Measurements from ENCODE around the gene VPS8.
"Not testable (repeated sequence)": the region's sequence is repeated elsewhere in the genome, so short reads cannot be mapped to it uniquely, and the experiment has no call there.

The VPS8 gene

GRCh38 chr3:184946917-184947316, 135.0 kb downstream of the VPS8 start:
- no peak for DNase-seq (ENCODE audit: low read depth)
- TF ChIP-seq CTCF (IDR thresholded peaks at IDR 0.05; ENCODE audit: control insufficient read depth, extremely low read depth, insufficient read depth) = no peak
- H3K4me3 ChIP-seq (ENCODE audit: low read depth, low read length) = no peak overlapping the region

GRCh38 chr3:184949251-184949965, 137.4 kb downstream of the VPS8 start:
- no peak for DNase-seq (ENCODE audit: low read depth)
- no peak for TF ChIP-seq CTCF (IDR thresholded peaks at IDR 0.05; ENCODE audit: control insufficient read depth, extremely low read depth, insufficient read depth)
- no peak overlapping the region for H3K4me3 ChIP-seq (ENCODE audit: low read depth, low read length)

- not testable (repeated sequence) for H3K4me3 ChIP-seq (ENCODE audit: low read depth, low read length); DNase-seq (ENCODE audit: low read depth)
Measured at GRCh38 chr3:184950816-184951215, 138.8 kb downstream of the VPS8 start.

- H3K4me3 ChIP-seq (ENCODE audit: low read depth, low read length) = no peak overlapping the region
- DNase-seq (ENCODE audit: low read depth) = no peak
- no peak for TF ChIP-seq CTCF (IDR thresholded peaks at IDR 0.05; ENCODE audit: control insufficient read depth, extremely low read depth, insufficient read depth)
Measured at GRCh38 chr3:184952671-184953070, 140.7 kb downstream of the VPS8 start.

GRCh38 chr3:184953401-184953800, 141.4 kb downstream of the VPS8 start:
- TF ChIP-seq CTCF (IDR thresholded peaks at IDR 0.05; ENCODE audit: control insufficient read depth, extremely low read depth, insufficient read depth) = no peak
- H3K4me3 ChIP-seq (ENCODE audit: low read depth, low read length) = no peak overlapping the region
- no peak for DNase-seq (ENCODE audit: low read depth)

- DNase-seq (ENCODE audit: low read depth) = no peak
- no peak for TF ChIP-seq CTCF (IDR thresholded peaks at IDR 0.05; ENCODE audit: control insufficient read depth, extremely low read depth, insufficient read depth)
- H3K4me3 ChIP-seq (ENCODE audit: low read depth, low read length) = no peak overlapping the region
Measured at GRCh38 chr3:184954251-184954650, 142.3 kb downstream of the VPS8 start.

GRCh38 chr3:184954851-184955250, 142.9 kb downstream of the VPS8 start:
- DNase-seq (ENCODE audit: low read depth); H3K4me3 ChIP-seq (ENCODE audit: low read depth, low read length): not testable (repeated sequence)

- DNase-seq (ENCODE audit: low read depth) = no peak
- H3K4me3 ChIP-seq (ENCODE audit: low read depth, low read length) = no peak overlapping the region
- TF ChIP-seq CTCF (IDR thresholded peaks at IDR 0.05; ENCODE audit: control insufficient read depth, extremely low read depth, insufficient read depth) = no peak
Measured at GRCh38 chr3:184965639-184966430, 153.9 kb downstream of the VPS8 start.
